ENCODE measurements around the gene EPDR1. TPM values are rescaled to one million over a fixed set of nuclear protein-coding genes. Genes with fewer than 3 reads are reported as not detected.

Gene EPDR1
- total RNA-seq, 2 donors from 2014 or later = 2.7 to 7.3 TPM

DNA sequence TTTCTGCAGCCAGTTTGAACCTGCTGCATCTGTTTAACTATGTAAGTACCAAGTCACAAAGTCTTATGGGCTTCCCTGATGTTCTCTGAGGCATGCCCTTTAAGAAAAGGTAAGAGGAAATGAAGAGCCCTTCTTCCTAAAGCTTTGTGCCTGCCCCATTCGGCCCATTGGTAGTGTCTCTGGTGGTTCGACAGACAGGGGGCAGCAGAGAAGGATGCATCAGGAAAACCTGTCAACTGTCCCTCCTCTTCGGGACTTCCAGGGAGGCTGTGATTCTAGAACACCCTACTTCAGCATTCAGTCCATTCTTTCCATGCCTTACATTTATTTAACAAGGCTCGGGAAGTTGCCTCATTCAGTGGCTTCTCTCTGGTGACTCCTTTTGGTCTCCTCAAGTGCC lies 1.9 kb upstream of the EPDR1 start:
- TF ChIP-seq, protein P1, sequence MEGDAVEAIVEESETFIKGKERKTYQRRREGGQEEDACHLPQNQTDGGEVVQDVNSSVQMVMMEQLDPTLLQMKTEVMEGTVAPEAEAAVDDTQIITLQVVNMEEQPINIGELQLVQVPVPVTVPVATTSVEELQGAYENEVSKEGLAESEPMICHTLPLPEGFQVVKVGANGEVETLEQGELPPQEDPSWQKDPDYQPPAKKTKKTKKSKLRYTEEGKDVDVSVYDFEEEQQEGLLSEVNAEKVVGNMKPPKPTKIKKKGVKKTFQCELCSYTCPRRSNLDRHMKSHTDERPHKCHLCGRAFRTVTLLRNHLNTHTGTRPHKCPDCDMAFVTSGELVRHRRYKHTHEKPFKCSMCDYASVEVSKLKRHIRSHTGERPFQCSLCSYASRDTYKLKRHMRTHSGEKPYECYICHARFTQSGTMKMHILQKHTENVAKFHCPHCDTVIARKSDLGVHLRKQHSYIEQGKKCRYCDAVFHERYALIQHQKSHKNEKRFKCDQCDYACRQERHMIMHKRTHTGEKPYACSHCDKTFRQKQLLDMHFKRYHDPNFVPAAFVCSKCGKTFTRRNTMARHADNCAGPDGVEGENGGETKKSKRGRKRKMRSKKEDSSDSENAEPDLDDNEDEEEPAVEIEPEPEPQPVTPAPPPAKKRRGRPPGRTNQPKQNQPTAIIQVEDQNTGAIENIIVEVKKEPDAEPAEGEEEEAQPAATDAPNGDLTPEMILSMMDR (conservative IDR thresholded peaks at IDR 0.05) = peak; percentile 67
- peak; percentile 63 for DNase-seq
- H3K4me3 Mint-ChIP-seq = no peak overlapping the region
- no peaks in the 10 kb centered on the region for H3K36me3 Mint-ChIP-seq (ENCODE audit: low read depth)
- H3K4me3 ChIP-seq (ENCODE audit: low read length) = no peak overlapping the region
- peaks cover 91% of the 10 kb centered on the region for H3K27me3 Mint-ChIP-seq (ENCODE audit: insufficient read depth)
- H3K9me3 Mint-ChIP-seq = no peaks in the 10 kb centered on the region
- peaks cover 91% of the 10 kb centered on the region for H3K27me3 ChIP-seq (ENCODE audit: control insufficient read depth, insufficient read depth, low read length, poor library complexity, severe bottlenecking)
- H3K27ac Mint-ChIP-seq = no peak overlapping the region
- no peaks in the 10 kb centered on the region for H3K9me3 ChIP-seq (ENCODE audit: control insufficient read depth, low read length)
- no peaks in the 10 kb centered on the region for H3K4me1 ChIP-seq (ENCODE audit: control insufficient read depth, insufficient read depth, low read length)
- H3K4me1 Mint-ChIP-seq = peaks cover 7% of the 10 kb centered on the region
- H3K36me3 ChIP-seq (ENCODE audit: control insufficient read depth, insufficient read depth, low read length) = no peaks in the 10 kb centered on the region
- WGBS, 2 experiments (ENCODE audit: insufficient coverage in 1 of 2, insufficient read length in 1 of 2) = 81 to 89% methylated on average over 4 of the region's 4 CpGs
- H3K27ac ChIP-seq (ENCODE audit: low read depth, low read length) = no peak overlapping the region
- no peak overlapping the region for H3K9ac ChIP-seq (ENCODE audit: extremely low read depth, low read length, poor library complexity, severe bottlenecking)

DNA sequence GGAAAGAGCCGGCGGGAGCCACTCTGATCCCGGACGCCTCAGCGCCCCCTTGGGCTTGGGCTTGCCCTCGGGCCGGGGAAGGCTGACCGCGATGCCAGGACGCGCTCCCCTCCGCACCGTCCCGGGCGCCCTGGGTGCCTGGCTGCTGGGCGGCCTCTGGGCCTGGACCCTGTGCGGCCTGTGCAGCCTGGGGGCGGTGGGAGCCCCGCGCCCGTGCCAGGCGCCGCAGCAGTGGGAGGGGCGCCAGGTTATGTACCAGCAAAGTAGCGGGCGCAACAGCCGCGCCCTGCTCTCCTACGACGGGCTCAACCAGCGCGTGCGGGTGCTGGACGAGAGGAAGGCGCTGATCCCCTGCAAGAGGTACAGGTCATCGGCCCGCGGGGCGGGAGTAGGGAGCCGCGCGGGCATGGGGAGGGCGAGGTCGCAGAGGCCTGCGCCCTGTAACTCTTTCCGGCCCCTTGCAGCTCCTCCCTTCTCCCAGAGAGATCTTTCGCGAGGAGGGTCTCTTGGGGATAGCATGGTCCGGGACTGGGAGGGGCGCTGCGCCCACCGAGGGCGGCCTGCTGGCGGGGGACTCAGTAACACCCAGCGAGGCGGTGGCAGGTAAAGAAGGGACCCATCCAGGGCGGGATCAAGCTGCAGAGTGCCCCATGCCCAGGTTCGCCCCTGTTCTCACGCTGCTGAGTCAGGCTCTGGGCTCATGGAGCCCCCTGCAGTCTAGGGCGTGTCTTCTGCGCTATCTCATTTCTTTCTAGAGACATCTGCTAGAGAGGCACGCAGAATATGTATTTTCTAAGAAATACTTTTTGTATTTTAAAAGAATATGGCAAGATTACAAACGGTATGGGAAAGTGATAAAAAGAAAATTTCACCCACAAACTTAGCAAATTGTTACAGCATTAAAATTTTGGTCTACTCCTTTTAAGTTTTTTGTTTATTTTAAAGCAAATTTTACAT lies 687 bp downstream of the EPDR1 start:
- Mint-ChIP-seq H3K4me3 (peak overlapping the region; percentile 69), H3K27me3 (ENCODE audit: insufficient read depth) (peaks cover 69% of the 10 kb centered on the region), H3K4me1 (peaks cover 7% of the 10 kb centered on the region), H3K27ac (no peak overlapping the region), H3K36me3 (ENCODE audit: low read depth) (no peaks in the 10 kb centered on the region), H3K9me3 (peaks cover 8% of the 10 kb centered on the region)
- Histone ChIP-seq H3K27ac (ENCODE audit: low read depth, low read length) (no peak overlapping the region), H3K9ac (ENCODE audit: extremely low read depth, low read length, poor library complexity, severe bottlenecking) (peak overlapping the region; percentile 38), H3K27me3 (ENCODE audit: control insufficient read depth, insufficient read depth, low read length, poor library complexity, severe bottlenecking) (peaks cover 66% of the 10 kb centered on the region), H3K4me3 (ENCODE audit: low read length) (peak overlapping the region; percentile 81), H3K36me3 (ENCODE audit: control insufficient read depth, insufficient read depth, low read length) (no peaks in the 10 kb centered on the region), H3K9me3 (ENCODE audit: control insufficient read depth, low read length) (peaks cover 9% of the 10 kb centered on the region), H3K4me1 (ENCODE audit: control insufficient read depth, insufficient read depth, low read length) (no peaks in the 10 kb centered on the region)
- DNase-seq = peak; percentile 90
- TF ChIP-seq, protein P1 (conservative IDR thresholded peaks at IDR 0.05) = peak; percentile 45
- WGBS, 2 experiments (ENCODE audit: insufficient coverage in 1 of 2, insufficient read length in 1 of 2) = 0 to 1% methylated on average over 5 to 62 of the region's 63 CpGs

DNA sequence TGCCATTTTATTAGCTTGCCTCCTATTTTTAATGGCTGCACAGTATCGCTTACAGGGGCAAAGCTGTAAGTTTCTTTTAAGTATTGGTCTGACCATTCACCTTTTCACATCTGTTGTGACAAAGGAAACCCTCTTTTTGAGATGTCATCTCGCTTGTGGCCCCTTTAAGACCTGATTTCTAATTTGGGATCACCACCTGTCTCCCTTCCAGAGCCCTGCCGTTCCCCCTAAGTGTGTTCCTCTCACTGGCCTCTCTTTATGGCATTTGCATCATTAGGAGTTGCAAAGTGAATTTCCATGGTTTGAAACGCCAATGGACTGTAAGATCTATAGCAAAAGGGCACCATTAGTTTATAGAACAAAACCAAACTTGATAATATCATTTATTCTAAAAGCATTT lies 1.4 kb downstream of the EPDR1 start:
- peaks cover 7% of the 10 kb centered on the region for H3K4me1 Mint-ChIP-seq
- whole genome bisulfite sequencing, 2 experiments (ENCODE audit: insufficient coverage in 1 of 2, insufficient read length in 1 of 2) = 83 to 86% methylated on average over 3 to 4 of the region's 4 CpGs
- peaks cover 9% of the 10 kb centered on the region for H3K9me3 ChIP-seq (ENCODE audit: control insufficient read depth, low read length)
- no peaks in the 10 kb centered on the region for H3K36me3 Mint-ChIP-seq (ENCODE audit: low read depth)
- TF ChIP-seq, protein P1 (conservative IDR thresholded peaks at IDR 0.05) = no peak
- H3K27me3 Mint-ChIP-seq (ENCODE audit: insufficient read depth) = peaks cover 61% of the 10 kb centered on the region
- no peaks in the 10 kb centered on the region for H3K4me1 ChIP-seq (ENCODE audit: control insufficient read depth, insufficient read depth, low read length)
- no peak overlapping the region for H3K4me3 ChIP-seq (ENCODE audit: low read length)
- H3K9me3 Mint-ChIP-seq = peaks cover 8% of the 10 kb centered on the region
- peaks cover 58% of the 10 kb centered on the region for H3K27me3 ChIP-seq (ENCODE audit: control insufficient read depth, insufficient read depth, low read length, poor library complexity, severe bottlenecking)
- no peaks in the 10 kb centered on the region for H3K36me3 ChIP-seq (ENCODE audit: control insufficient read depth, insufficient read depth, low read length)
- H3K27ac ChIP-seq (ENCODE audit: low read depth, low read length) = no peak overlapping the region
- no peak for DNase-seq
- H3K4me3 Mint-ChIP-seq = peak overlapping the region; percentile 69
- no peak overlapping the region for H3K27ac Mint-ChIP-seq
- no peak overlapping the region for H3K9ac ChIP-seq (ENCODE audit: extremely low read depth, low read length, poor library complexity, severe bottlenecking)
